ENCODE results near the gene EIF4E1B.

EIF4E1B gene

DNA sequence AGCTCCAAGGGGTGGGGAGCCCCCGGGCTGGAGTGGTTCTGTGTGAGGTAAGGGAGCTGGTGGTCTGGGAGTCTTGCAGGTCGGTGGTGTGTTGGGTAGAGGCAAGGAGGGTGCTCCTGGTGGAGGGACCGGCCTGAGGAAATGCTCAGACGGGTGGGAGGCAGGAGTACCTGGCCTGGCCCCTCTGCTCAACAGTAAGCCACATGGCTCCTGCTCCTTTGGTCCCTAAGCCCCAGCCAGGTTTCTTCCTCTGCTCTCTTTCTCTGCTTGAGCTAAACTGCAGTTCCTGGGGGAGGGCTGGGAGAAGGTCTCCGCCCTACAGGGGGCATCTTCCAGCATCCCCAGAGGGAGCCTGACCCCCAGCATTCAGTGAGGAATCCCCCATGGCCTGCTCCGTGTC, 34.0 kb downstream of the EIF4E1B start:
- DNase-seq (ENCODE audit: low spot score), result no peak

DNA sequence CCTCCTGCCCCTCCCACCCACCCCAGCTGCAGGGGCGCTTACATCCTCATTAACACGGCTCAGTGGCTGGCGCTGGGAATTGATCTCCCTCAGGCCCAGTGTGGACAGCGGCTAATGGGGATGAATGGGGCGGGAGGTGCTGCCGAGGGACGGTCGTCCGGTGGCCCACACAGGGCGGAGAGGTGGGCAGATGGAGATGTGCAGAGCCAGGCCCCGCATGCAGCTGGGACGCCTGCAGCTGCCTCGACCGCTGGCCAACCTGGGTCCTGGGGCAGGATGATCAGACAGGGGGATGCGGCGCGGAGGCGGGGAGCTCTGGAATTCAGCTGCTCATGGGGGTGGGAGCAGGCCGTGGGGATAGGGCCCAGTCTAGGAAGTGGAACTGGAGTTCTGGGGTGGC, 34.4 kb downstream of the EIF4E1B start:
- no peak for DNase-seq (ENCODE audit: low spot score)

DNA sequence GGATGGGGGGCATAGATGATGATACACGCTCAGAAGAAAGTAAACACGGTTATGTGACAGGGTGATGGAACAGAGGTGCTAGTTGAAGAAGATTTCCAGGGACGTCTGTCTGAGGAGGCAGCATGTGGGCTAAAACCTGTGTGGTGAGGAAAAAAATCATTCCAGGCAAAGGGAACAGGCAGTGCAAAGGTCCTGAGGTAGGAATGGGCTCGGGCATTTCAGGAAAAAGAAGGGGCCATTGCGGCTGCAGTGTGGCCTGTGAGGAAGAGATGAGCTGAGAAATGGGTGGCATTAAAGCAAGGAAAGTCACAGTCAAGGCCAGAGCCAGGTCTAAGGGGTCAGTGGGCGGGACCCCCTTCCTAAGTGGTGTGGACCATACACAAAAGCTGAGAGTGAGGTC, 35.0 kb downstream of the EIF4E1B start:
- DNase-seq (ENCODE audit: low spot score), result no peak

DNA sequence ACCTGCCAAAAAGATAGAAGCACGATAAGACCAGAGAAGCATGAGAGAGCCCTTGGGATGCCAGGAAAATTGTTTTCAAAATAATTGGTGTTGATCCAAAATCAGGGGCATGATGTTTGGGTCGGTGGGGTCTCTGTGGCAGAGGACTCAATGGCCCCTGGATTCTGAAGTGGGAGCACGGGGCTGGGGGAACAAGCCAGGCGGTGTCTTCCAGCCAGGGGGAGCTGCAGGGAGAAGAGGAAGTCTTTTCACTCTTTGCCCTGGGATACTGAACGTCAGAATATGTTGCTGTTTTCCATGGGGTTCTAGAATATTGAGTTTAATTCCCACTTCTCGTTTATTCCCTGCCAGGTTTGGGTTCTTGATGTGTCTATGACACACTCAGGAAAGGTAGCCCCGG, 37.2 kb downstream of the EIF4E1B start:
- DNase-seq (ENCODE audit: low spot score), result no peak

DNA sequence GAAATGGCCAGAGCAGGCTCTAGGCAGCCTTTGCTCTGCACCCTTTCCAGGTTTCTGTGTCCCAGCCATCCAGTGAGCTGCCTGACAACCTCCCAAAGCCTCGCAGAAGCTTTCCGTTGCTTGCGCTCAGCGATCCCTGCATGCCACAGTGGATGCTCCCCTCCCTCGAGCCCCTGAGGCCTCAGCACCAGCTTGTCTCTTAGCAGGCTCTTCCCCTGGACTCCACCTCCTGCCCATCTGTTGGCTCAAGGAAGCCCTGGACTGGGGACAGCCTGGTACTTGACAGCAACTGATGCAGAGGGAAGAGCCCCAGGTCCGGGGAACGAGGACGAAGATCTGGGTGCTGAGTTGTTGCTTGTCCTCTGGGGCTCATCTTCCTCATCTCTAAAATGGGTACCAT, 40.0 kb downstream of the EIF4E1B start:
- no peak for DNase-seq (ENCODE audit: low spot score)

DNA sequence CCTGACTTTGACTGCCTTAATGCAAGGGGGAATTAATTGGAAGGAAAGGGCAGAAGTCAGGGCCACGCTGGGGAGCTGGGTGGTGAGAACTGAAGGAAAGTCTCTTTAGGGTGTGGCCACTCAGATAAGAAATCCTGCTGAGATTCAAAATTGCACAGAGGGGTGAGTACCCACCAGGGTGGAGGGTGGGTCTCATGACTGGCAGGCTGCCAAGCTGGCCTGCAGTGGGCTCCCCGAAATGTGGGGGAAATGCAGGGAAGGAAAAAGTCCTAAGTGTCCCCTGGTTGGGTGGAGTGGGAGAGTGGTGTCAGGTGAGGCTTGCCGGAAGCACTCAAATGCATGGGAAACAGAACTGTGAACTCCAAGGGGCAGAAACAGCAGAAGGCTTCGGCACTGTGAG, 40.9 kb downstream of the EIF4E1B start:
- no peak for DNase-seq (ENCODE audit: low spot score)

DNA sequence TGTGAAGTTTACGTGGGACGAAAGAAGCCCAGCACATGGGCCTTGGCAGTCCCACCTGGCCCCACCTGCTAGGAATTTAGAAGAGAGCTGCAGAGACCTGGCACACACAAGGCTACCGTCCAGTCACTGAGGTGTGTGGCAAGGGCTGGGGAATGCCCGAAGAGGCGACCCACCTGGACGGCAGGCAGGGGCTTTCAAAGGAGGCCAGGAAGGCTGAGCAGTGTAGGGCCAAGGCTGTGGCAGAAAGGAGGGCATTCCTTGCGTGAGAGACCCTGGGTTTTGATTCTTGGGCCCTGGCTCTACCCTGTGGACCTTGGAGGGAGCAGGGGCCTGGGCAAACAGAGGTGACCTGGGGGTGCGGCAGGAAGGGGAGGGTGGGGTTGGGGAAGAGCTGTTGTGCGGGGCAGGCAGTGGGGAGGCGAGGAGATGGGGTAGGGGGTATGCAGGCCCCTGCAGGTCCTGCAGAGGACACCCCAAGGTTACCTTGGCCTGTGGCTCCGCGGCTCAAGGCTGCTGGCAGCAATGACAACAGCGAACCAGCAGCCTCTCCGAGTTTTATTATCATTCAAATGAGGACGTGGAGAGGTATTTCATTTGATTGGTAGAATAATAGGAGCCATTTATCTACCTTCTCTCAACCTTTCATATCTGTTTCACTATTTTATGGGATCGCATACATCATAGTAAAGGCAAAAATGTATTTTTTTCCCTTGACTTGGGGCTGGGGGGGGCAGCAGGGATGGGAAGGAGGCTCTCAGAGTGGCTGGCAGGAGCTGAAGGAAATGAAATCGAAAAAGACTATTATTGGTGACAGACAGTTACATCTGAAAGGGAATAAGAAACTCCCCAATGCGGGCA, 41.6 kb downstream of the EIF4E1B start:
- no peak for DNase-seq (ENCODE audit: low spot score)

DNA sequence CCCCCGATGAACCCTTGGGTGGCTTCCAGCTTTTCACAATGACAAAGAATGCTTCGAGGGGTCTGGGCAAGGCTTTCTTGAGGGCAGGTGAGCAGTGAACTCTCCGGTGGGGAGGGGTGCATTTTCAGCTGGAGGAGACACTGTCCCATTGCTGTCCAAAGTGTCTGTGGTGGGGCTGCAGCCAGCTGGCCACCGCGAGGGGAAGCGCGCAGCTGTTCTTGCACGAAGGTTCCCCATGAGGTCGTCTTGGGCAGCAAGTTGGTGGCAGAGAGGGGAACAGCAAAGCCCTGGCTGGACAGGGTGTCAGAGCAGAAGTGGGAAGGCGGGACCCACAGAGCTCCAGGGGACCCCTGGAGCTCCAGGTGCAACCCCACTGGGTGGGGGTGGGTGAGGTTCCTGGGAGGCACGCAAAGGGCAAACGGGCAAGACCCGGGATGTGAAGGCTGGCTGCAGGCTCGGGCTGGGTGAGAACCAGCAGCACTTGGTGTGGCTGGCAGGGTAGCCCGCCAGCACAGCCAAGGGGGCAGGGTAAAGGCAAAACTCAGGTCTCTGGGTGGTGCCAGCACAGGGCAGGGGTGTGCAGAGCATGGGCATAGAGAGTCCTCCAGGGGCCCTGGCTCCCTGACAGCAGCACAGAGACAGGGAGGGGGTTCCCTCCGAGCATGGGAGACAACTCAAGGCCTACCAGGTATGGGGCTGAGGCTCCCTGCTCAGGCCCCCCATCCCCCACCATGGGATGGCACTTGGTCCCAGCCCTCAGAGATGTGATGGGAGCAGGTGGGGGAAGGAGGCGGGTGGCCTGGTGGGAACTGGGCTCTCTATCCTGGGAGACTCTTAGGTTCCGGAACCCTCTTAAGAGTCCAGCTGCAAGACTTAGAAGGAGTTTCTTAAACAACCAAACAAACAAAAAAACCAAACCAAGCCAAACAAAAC, 43.4 kb downstream of the EIF4E1B start:
- no peak for DNase-seq (ENCODE audit: low spot score)

DNA sequence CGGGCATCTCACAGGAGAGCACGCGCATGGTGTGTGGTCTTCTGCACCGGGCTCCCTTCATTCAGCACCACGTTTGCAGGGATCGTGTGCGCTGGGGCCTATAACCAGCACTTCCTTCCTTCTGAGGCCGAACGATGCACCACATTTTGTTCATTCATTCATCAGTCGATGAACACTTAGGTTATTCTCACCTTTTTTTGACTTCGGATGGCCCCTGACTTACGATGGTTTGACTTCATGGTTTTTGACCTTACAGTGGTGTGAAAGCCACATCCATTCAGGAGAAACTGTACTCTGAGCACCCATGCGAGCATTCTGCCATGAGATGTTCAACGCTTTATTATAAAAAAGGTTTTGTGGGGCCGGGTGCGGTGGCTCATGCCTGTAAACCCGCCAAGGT, 44.3 kb downstream of the EIF4E1B start:
- no peak for DNase-seq (ENCODE audit: low spot score)

DNA sequence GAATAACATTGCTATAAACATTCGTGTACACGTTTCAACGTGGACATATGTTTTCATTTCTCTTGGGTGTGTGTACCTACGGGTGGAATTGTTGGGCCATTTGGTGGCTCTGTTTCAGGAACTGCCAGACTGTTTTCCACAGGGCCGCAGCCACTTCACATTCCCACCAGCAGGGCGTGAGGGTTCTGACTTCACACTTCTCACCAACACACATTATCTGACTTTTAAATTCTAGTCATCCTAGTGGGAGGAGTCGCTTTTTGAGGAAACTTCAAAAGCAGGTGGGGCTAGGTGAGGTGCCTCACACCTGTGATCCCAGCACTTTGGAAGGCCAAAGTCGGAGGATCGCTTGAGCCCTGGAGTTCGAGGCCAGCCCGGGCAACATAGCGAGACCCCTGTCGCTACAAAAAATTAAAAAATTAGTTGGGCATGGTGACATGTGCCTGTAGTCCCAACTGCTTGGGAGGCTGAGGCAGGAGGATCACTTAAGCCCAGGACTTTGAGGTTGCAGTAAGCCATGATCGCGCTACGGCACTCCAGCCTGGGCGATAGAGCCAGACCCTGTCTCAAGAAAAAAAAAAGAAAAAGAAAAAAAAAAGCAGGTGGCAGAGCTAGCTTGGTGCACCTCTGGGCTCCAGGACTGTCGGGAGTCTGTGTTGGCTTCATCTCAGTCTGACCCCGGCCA, 45.3 kb downstream of the EIF4E1B start:
- no peak for DNase-seq (ENCODE audit: low spot score)

DNA sequence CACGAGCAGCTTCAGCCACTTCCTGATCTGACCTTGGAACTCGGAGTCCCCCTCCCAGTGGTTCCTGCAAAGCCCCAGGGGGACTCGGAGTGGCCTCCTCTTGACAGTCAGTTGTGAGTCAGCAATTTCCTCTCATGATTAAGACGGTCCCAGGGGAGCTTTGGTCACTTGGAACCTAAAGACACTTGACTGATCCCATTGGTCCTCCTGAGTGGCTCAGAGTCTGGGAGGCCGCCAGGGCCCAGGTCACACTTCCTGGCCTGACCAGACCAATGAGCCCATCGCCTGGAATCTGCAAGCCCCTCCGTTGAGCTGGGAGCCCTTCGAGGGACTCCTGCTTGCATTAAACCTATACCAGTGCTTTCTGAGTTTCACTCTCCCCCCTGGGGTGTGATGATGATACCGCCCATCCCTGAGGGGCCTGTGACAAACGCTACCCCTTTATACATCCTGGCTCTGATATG, 45.9 kb downstream of the EIF4E1B start:
- DNase-seq (ENCODE audit: low spot score), result peak; percentile 97

DNA sequence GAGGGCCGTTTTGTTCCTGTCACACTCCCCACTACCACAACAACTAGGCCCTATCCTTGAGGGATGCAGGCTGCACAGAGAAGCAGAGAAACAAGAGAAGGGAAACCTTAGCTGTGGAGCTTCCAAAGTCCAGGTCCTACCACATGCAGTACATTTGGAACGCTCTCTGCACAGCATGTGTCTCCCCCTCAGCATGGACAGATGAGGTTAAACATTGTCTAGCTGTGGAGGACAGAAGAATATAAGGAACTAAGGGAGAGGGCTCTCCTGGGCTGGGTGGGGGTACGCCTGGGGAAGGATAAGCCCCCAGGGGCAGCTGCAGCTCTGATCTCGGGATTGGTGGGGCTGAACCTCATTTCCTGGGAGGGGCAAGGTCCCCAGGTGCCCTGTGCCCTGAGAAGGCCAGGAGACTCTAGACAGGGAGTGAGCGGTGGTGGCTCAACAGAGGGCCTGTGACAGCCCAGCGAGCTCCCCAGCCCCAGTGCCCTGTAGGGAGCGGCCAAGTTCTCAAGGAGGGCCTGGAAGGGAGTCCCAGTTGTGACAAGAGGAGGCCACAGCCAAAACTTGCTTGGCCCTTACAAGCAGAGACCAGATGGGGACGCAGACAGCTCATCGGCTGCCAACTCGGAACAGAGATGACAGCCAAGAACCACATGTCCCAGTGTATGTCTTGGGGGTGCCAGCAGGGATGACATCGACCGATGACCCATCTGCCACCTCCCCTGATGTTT, 46.9 kb downstream of the EIF4E1B start:
- DNase-seq (ENCODE audit: low spot score), result no peak

DNA sequence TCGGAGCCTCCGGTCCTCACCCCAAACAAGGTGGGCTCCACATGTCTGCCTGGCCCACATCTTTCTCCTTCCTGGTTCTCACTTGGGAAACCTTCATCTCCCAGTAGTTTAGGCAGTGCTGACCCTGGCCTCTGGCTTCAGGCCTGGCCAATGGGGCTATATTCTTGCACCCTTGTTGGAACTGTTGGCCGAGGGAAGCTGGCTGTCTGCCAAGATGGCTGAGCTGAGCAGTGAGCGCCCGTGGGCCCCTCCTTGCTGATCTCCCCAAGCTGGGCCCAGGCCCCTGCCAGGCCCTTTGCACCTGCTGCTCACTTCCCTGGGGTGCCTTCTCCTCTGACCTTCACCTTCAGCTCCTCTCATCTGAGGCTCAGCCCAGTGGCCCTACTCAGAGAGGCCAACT, 48.1 kb downstream of the EIF4E1B start:
- no peak for DNase-seq (ENCODE audit: low spot score)

DNA sequence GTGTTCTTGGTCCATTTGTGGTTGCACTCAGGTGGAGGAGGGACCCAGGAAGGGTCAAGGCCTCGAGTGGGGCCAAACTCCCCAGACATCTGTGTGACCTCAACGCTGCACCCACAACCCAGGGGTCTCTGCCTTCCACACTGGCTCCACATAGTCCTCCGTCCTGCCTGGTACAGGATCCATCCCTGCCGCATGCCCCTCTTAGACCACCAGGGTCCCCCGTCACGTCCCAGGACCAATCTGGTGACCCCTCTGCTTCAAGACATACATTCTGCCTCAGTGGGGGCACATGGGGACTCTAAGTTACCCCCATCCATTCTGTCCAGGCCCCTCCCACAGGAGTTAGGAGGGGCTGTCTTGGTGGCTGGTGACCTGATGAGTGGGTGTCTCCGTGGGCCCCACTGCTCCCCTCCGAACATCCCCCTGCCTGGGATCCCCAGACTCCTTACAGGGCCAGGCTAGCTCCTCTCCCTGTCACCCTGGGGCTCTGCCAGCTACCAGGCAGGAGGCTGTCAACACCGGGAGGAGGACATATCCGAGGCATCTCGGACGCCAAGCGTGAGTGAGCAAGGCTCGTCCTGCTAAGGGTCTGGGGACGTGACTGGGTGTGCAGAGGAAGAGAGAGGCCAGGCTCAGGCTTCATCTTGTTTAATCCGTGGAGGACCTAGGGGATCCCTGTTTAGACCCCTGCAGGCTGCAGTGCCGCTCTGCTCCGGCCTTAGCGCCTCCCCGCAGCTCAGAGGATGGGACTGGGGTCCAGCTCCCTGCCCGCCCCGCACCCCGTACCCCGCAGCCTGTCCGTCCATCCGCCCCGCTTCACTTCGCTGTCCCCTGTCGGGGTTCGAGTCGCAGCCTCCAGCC, 49.1 kb downstream of the EIF4E1B start:
- DNase-seq (ENCODE audit: low spot score), result no peak

DNA sequence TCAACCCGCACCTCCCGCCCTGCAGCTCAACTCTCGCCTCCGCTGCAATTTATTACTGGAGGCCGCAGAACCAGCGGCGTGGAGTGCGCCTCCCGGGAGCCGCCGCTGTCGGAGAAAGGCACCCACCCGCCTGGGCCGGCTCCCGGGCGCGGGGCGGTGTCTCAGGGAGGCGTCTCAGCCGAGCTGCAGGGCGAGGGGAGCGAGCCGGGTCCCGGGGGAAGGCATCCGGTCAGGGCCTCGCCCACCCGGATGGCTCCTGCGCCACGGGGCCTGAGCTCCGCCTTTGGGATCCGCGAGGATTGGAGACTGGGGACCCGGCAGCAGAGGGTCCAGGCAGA, 49.7 kb downstream of the EIF4E1B start:
- no peak for DNase-seq (ENCODE audit: low spot score)

DNA sequence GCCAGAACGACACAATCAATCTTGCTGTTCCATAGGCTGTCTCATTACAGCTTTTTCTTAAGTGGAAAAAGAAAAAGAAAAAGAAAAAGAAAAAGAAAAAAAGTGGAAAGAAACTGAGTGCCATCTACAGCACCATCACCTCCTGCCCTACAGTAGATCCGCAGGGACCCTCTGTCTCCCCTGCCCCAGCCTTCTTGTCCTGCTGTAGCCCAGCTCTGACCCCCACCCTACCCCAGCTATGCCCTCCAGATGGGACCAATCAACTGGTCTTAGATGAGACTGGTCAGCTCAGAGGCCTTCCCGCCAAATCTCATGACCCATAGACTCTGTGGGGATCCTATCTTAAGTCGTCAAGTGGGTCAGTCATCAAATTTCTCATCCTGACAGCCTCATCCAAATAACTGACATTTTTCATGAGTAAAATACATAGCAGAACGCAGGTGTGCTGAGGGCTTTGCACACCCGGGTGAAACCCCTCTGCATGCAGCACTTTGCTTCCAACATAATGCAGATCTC, 51.6 kb downstream of the EIF4E1B start:
- DNase-seq (ENCODE audit: low spot score), result no peak

DNA sequence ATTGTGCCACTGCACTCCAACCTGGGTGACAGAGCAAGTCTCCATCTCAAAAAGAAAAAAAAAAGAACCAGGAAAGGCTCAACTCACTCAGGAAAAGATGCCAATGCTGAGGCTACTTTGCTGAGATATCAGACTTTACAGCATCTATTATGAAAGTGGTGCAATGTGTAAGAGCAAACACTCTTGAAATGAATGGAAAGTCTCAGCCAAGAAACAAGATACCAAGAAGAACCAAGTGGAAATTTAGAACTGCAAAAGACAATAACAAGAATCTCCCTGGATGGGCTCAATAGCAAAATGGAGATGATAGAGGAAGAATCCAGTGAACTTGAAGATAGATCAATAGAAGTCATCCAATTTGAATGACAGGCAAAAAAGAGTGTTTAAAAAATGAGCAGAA, 54.5 kb downstream of the EIF4E1B start:
- DNase-seq (ENCODE audit: low spot score), result no peak

DNA sequence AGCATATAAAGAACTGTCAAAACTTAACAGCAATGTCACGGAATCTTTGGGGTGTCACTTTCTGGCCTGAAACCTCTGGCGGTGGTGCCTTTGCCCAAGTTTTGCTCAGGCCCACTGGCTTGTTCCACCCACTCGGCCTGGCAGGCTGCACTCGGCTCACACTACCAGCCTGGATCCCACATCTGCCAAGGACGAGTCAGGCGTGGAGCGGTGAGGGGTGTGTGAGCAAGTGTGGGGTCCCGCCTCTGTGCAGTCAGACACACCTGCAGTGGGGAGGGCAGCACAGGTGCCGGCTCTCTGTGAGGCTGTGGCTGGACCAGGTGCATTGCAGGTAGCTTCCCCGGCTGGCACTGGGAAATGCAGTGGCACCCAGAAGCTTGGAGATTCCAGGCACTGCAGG, 56.8 kb downstream of the EIF4E1B start:
- DNase-seq (ENCODE audit: low spot score), result no peak

DNA sequence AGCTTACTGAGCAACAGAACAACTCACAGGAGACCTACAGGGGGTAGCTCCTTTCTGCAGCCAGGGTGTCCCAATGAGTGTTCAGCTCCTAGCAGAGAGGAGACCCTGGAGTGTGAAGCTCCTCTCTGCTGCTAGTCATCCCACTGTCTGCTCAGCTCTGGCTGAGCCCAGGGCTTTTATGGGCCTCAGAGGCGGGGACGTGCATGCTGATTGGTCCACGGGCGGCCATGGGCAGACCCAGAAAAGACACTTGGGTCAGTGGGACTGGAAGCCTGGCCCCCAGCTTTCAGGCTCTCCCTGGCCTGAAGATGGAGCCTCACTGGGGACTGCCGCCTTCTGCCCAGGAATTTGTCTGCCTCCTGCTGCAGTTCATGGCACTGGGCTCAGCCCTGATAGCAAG, 57.4 kb downstream of the EIF4E1B start:
- DNase-seq (ENCODE audit: low spot score), result no peak

DNA sequence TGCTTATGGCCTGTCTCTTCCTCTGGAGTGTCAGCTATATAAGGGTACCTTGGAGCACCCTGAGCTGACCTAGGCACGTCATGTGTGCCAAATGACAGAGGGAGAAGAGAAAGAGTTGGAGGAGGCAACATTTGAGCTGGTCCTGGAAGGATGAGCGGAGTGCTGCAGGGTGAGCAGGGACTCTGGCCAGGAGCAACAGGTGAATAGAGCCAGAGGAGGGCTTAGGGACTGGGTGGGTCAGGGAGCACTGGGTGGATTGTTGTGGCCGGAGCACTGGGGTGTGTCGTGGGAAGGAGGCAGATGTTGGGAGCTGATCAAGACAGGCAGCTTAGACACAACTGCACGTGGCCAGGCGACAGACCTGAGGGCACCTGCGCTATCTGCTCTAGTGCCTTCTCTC, 60.4 kb downstream of the EIF4E1B start:
- DNase-seq (ENCODE audit: low spot score), result no peak

DNA sequence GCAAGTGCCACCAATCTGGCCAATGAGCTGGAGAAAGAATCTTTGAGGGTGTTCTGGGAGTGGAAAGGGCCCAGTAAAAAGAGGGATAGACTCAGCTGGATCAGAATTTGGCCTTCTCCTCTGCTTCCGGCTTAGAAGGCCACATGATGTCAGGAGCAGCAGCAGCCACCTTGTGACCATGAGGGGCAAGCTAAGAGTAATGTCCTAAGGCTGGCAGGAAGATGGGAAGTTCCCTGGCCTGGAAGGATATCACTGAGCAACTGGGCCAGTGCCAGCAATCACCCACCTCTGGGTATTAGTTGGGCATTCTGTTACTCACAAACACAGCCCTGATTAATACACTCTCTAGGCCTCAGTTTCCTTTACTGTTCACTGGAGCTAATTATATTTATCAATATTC, 61.0 kb downstream of the EIF4E1B start:
- no peak for DNase-seq (ENCODE audit: low spot score)

Measured in kidney capillary endothelial cell (primary cell).